Measurements from ENCODE around the gene METTL6.
A peak's percentile ranks its signal among the peaks of the same experiment; 100 is the strongest.
"Not testable (repeated sequence)": the region's sequence is repeated elsewhere in the genome, so short reads cannot be mapped to it uniquely, and the experiment has no call there.

Gene METTL6, protein sequence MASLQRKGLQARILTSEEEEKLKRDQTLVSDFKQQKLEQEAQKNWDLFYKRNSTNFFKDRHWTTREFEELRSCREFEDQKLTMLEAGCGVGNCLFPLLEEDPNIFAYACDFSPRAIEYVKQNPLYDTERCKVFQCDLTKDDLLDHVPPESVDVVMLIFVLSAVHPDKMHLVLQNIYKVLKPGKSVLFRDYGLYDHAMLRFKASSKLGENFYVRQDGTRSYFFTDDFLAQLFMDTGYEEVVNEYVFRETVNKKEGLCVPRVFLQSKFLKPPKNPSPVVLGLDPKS

DNA sequence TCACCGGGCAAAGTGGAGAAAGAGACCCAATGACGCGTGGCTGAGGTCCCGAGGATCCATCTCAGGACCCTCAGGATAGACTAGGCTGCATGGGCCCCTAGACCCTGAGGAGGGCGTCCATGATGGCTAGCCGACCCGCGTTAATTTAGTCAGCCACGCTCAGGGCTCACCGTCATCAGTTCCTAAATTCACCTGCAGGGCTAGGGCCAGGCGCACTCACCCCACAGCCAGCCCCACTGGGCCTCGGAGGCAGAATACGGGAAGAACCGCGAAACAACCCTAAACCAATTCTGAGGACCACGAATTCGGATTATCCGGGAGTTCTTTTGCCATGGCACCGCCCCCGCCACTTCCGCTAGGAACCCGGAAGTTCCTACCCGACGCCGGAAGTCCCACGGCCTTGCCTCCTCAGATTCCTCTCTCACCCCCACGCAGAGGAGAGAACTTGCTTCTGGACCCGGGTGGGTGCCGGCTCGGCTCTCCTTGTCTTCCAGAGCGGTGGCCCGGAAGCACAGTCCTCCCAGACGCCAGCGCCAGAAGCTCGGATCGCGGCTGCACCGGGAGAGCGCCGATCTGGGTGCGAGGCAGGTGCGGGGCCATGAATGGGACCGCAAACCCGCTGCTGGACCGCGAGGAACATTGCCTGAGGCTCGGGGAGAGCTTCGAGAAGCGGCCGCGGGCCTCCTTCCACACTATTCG is at the start of gene METTL6, which contains the start of gene EAF1:
METTL6 (minus strand) TSS at position 363 of the 699 bp plus-strand sequence. CDS start 1,033 bp downstream, outside the sequence.
EAF1 (plus strand) TSS at position 417 of the 699 bp plus-strand sequence; CDS start at position 599, 182 bp downstream.
- peak in 1 of 2 experiments; percentile 62 for DNase-seq

DNA sequence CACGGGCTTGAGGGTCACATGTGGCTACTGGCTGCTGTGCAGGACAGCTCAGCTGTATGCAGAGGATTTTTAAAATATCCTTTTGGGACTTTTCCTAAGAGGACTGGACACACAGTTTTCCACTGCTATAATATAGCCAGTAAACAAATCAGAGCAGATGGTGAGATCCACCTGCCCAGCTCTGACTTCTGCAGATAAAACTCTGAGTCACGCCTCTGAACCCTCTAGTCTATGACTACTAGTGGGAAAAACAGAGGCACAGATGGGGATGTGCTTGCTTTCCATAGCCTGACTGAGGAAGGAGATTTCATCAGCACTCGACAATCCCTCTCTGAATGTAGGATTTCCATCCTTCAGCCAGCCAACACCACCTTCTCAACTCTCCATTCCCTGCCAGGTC is 49.0 kb upstream of the METTL6 start:
- no peak for DNase-seq

DNA sequence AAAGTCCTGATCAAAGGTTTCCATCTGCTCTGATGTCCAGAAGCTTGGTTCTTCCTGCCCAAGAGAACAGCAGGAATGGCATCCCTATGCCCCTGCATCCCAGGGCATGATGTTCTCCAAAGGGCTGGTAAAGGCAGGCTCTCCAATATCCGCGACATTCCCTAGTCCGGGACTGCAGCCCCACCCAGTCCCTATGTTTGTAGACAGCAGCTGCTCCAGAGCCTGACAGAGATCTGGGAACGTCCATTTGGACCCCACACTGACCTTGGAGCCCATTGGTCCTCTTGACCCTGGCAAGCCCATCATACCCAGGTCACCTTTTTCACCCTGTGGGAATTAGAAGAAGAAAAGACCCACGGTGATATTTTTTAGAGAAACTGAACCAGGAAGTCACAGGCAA is 47.8 kb upstream of the METTL6 start:
- DNase-seq = no peak

DNA sequence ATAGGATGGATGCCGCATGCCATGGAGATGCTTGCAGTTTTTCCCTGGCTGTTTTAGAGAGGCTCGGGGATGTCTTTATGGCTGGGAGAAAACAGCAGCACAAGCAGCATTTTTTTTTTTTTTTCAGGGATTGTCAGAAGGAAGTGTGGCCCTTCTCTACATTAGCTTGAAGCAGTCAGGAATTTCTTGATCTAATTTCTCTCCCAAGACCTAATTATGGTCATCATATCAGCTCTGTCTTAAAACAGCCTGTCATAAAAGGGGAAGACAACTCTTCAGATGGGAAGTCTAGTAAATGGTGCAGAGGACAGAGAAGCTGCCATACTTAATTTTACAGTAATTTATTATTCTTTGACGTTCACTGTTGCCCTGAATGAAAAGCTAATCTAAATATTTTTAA is 44.5 kb upstream of the METTL6 start:
- DNase-seq = no peak

DNA sequence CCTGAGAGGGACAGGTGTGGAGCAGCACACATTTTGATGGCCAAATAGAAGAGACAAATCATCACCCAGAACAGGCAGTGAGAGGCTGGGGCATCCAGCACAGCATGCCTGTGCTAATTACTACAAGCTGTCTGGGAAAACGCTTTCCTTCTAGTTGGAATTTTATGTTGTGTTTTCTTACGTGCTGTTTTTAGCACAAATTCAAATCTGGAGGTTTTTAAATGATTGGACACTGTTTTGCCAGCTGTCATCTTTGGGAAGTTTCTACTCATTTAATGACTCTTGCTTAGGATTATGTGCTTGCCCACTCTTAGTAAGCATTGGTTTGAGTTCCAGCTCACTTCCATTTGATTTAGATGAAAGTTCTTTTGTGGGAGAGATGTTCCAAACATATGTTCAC is 43.5 kb upstream of the METTL6 start:
- DNase-seq = no peak

DNA sequence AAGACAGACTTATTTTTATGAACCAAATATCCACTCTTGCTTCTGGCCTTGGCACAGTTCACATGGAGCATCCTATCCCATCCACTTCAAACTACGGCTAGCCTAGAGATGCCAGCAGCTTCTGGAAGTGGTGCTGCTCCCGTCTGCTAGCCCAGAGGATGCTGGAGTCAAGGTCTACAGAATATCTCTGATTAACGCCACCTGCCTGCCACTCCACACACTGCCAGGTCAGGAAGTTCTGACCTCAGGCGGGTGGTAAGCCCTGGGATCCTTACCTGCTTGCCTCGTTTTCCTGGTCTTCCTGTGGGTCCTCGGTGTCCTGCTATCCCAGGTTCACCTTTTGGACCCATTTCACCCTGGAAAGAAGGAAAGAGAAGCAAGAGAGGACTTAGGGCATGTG is 42.9 kb upstream of the METTL6 start:
- no peak for DNase-seq

DNA sequence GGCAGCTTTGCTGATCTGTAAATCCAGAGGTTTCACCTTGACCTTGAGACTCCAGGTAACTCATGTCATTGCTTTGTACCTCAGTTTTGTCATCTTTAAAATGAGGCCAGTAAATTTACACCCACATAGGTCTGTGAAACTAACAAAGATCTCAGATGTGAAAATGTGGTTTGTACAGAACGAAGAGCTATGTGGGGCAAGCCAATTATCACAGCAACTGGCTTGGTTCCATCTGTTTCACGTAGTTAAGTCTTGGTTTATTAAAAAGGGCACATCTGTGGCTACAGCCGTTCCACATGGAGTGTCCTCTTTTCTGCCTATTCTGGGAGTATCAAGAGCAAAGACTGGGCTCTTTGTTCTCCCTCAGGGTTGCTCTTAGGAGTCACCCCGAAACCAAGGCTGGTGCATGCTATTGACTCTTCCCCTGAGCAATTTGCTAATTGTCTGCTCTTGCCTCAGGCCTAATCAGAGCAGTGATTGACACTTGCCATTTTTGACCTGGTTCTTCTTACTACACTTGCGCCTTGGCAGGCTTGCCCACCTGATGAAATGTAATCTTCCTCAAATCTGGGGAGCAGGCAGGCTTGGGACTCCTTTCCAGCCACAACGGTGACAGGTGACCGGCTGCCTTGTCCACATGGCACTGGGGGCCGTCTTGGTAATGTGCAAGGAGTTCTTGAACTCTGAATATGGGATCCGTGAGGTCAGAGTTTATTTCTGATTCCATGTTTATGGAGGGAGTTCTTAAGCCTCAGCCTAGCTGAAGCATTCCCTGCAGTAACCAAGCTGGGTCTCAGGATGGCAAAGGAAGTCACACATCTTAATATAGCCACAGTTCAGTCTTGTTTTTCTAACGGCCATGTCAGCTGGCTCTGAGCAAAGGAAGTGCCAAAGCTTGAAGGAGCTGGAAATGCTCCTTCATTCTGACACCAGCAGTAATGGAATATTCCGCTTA is 40.2 kb upstream of the METTL6 start:
- no peak for DNase-seq

DNA sequence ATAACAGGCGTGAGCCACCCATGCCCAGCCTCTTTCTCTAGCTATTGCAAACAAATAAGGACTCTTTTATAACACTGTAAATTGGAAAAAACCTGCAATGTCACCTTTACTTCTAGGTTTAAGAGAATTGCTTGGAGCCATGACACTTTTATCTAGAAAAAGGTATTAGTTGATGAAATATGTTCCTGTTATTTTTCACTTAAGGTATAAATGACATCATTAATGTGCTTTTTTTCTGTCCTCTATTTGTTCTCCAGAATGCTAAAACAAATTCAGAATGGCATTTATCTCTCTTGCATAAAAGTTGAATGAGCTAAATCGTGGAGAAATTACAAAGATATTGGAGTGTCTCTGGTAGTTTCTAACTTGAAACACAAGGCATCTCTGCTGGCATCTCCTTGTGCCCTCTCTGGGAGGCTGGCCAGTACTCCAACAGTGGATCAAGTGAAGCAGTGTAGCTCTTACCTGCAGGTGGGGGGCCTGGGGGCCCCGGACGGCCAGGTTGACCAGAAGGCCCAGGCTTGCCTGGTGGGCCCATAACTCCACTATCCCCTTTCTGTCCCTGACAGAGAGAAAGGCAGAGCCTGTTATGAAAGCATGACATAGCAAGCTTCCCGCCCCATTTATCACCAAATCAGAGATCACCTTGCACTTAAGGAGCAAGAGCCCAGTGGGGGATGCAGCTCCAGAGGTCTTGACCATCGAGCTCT is 38.7 kb upstream of the METTL6 start:
- DNase-seq = no peak

DNA sequence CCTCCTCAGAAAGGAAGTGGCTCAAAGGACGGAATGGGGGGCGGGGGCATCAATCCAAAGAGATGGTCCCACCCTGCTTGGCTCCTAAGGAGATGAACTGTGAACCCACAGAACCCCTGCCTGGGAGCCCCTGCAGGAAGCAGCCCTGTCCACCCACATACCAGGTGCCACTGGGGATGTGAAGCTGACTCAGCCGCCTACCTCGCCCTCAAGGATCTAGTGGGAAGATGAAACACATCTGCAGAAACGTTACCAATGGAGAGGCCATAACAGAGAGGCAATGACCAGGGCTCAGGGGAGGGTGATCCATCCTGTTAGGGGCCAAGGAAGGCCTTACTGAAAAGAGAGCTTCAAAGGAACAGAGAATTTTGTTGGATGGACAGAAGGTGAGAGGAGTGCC is 35.1 kb upstream of the METTL6 start:
- no peak for DNase-seq

DNA sequence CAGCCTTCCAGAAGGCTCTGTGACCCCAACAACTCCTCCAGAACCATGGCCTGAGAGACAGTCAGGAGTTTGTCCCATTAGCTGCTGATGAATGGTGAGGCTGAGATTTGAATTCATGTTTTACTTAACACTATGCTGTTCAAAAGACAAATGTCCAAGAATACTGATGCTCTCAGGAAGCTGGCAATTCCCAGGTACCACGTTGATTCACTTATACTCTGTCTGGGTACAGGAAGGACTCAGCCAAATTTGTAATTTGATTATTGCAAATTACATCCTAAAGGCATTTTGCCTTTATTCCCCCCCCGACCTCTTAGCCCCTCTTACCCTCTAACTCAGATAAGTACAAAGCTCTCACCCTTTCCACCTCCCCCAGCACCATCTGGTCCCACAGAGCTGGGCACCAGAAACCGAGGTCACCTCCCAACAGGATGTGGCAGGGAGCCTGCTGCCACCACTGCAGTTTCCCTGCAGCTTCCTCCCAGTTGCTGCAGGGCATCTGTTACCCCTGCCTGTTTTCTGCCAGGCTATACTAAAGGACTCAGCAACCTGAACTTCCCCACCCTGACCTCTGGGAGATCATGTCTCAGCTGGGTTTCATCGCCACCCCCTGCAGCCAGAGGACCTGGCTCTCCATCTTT is 33.7 kb upstream of the METTL6 start:
- DNase-seq = no peak

DNA sequence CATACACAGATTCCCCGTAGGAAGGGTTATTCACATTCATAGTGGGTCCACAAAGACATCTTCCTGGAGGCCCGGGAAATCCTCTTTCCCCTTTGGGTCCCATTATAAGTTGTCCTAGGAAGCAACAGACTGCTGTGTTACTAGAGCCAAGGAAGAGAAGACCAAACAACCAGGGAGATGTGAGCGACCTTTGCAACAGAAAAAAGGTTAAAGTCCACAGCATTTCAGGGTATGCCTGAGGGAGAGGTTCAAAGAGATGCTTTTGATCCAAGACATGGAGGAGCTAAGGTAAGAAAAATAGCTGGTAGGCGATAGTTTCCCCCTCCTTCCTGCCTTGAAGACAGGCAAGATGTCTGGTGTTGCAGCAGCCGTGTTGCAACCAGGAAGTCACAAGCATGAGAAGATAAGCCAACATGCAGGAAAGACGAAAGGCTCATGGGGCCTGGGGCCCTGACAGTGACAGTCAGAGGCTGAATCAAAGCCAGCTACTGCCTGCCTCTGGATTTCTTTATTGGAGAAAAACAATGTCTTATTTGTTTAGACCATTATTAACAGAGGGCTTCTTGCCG is 31.0 kb upstream of the METTL6 start:
- no peak for DNase-seq

DNA sequence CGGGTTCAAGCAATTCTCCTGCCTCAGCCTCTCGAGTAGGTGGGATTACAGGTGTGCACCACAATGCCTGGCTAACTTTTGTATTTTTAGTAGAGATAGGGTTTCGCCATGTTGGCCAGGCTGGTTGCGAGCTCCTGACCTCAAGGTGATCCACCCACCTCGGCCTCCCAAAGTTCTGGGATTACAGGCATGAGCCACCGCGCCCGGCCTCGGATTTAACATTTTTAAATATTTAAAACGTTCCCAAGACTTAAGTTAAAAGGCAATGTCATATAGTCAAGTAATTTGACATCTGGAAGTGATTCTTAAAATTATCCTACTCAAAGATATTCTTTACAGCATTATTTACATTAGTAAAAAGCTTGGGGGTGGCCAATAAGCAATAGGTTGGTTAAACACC is 29.6 kb upstream of the METTL6 start:
- not testable (repeated sequence) for DNase-seq

DNA sequence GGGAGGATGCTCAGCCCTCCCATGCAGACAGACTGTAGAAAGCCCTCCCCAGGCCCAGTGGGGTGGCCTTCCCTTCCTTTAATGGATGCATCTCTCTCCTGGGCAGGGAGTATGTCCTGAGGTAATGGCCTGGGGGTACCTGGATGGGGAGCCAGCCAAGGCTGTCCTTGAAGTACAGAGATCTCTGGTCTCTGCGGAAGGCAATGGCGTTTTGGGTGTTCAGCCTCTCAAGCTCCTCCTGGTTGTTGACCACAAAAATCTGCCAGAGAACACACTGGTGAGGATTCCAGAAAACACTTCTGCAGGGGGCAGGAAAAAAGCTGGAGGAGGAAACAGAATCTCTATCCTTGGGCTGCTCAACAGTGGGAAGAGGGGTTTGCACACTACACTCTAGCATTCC is 29.0 kb upstream of the METTL6 start:
- DNase-seq = no peak

DNA sequence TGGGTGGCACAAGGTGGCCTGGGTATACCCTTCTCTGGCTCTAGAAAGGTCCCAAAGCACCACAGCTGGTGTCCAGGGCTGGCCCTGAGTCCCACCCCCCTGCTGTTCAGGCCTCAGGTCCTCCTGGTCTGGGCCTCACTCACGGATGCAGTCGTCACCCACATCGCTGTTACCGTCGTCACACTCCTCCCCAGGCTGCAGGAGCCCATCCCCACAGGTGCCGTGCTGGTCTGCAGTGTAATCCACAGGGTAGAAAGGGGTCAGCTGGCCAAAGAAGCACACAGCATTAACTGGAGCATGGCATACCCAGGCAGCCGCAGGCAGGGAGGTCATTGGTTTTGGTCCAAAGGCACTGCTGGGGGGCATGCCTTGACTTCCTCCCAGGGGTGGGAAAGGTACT is 28.4 kb upstream of the METTL6 start:
- no peak for DNase-seq

DNA sequence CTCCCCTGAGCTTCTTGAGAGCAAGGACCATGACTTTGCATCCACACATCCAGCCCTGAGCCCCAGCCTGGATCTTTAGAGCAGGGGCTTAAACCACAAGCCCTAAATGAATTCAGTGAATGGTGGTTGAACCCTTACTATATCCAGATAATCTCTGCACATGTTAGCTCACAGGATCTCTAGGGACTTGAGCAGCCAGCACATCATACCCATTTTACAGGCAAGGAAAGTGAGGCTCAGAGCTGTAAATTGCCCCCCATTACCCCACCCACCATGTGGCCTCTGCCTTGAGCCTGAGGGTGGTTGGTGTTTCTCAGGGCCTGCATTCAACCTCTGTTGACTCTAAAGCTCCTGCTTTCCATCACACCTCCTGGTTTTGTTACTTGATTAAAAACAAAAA is 27.6 kb upstream of the METTL6 start:
- DNase-seq = no peak

DNA sequence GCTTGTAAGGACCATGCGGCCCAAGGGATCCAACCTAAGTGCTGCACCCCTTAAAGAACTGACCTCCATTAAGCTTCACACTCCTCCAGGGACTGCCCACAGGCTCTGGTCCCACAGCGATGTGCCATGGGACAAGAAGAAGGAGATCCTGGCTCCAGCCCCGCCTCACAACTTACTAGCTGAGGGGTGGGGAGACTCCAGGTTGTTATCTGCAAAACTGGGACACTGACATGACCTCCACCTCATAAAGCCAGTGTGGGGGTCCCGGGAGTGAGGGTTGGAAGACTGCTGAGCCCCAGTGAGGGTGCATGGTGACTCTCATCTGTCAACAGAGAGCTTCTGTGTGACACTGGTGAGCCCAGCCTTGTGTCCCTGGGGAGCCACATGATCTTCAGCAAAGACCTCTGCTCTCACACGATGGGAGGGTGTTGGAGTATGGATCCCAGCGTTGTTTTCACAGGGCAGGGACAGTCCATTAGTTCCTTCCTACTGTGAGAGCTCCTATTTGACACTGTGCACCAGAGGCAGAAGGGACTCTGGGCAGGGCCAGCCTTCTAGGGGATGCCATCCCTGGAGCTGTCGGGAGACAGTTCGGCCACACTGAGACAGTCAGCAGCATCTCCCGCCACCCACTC is 26.8 kb upstream of the METTL6 start:
- DNase-seq = no peak

DNA sequence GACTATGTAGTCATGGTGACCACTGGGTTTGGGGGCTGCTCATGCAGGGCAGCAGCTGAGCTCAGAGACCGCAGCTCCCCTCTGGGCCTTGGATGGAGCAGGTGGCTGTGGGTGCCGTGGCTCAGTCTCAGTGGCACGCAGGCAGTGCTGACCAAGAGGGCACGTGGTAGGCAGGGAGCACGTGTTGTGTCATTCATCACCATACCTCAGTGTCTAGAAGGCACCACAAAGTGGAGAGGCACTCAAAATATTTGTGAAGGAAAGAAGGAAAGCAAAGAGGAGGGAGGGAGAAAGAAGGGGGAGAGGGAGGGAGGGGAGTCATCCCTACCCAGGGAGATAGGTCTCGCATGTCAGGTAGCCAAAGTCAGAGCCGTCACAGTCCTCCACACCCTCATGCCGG is 26.2 kb upstream of the METTL6 start:
- no peak for DNase-seq

DNA sequence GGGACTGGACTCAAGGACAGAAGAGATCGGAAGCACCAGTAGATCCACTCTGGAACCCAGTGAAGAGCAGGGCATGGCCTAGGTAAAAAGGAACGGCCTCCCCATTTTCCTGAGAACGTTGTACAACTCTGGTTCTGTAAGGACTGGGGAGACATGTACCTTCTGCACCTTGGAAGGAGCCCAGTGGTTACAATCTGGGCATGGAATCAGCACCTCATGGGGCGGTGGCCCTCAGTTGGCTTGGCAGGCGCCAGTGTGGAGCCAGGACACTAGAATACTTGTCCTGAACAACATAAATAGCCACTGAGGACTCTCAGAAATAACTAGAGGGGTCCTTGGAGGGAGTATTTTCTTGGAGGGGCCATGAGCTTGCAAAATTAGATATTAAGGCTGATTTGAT is 25.6 kb upstream of the METTL6 start:
- no peak for DNase-seq

DNA sequence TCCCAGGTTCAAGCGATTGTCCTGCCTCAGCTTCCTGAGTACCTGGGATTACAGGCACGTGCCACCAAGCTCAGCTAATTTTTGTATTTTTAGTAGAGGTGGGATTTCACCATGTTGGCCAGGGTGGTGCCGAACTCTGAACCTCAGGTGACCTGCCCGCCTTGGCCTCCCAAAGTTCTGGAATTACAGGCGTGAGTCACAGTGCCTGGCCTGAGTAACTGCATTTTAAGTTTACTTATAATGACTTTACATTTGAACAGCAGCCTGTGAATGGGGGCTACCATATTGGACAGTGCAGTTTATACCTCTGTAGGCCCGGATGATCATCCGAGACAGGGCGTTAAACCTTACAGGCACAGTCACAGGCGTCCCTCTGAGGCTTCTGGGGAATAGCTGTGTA is 24.8 kb upstream of the METTL6 start:
- no peak for DNase-seq

DNA sequence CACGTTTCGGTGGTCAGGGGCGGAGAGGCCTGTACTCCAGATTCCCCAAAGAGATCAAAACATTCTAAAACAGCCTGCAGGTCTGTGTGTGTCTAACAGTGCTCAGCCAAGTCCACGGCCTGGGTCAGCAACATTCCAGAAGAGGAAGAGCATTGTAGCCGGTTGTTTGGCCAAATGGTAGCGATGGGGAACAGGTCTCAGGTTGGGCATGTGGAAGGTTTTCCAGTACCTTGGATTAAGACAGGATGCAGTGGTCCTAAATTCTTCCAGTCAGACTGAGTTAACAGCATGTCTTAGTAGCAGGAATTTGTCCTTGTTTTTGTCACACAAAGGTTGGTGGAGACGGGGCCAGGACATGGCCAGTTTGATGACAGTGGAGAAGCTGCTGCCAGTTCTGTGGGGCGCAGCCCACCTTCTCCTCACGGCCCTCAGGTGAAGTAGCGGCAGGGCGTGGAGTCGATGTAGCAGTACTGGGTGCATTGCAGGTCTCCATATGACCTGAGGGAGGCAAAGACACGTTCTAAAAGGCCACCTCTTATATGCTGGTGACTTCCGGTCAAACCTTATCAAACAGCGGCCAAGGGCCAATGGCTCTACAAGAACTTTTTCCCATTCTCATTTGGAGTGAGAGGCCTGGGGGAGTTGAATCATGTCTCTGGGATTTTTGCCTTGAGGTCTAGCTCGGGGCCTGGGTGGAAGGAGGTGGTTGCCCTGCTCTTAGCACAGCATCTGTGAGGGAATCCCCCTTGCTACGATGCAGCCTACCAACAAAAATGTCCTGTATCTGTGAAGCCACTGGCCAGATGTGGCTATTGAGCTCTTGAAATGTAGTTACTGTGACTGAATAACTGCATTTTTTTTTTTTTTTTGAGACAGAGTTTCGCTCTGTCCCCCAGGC is 24.1 kb upstream of the METTL6 start:
- DNase-seq = no peak

Measured in cerebellar nuclear complex (tissue), 1 donor.